NCI-H2107 (cell line): ENCODE data around the gene POMC.
"Not testable (repeated sequence)": the region's sequence is repeated elsewhere in the genome, so short reads cannot be mapped to it uniquely, and the experiment has no call there.

Source experiments
- DNase-seq: peaks from one replicate; lab custom pipeline; 2025; lab: John Stamatoyannopoulos, UW

Gene POMC

GRCh38 chr2:25168256-25169072, at the start of gene POMC:
Gene POMC (minus strand): TSS chr2:25168580. CDS start chr2:25164772, 3,808 bp downstream.
- DNase-seq: peak; percentile 26

GRCh38 chr2:25218100-25218499, 49.7 kb upstream of the POMC start:
- no peak for DNase-seq

- DNase-seq: no peak
Measured at GRCh38 chr2:25215948-25216679, 47.7 kb upstream of the POMC start.

- no peak for DNase-seq
Measured at GRCh38 chr2:25215232-25215631, 46.9 kb upstream of the POMC start.

- DNase-seq: no peak
Measured at GRCh38 chr2:25213229-25213628, 44.8 kb upstream of the POMC start.

- DNase-seq: not testable (repeated sequence)
Measured at GRCh38 chr2:25210923-25211322, 42.5 kb upstream of the POMC start.

GRCh38 chr2:25207078-25207545, 38.7 kb upstream of the POMC start:
- DNase-seq: no peak

GRCh38 chr2:25204190-25204838, 35.9 kb upstream of the POMC start:
- DNase-seq: no peak

GRCh38 chr2:25202275-25202674, 33.9 kb upstream of the POMC start:
- no peak for DNase-seq

- DNase-seq: no peak
Measured at GRCh38 chr2:25201794-25202193, 33.4 kb upstream of the POMC start.

- no peak for DNase-seq
Measured at GRCh38 chr2:25201265-25201664, 32.9 kb upstream of the POMC start.

- no peak for DNase-seq
Measured at GRCh38 chr2:25198576-25198975, 30.2 kb upstream of the POMC start.

GRCh38 chr2:25198209-25198525, 29.8 kb upstream of the POMC start:
- no peak for DNase-seq

GRCh38 chr2:25197336-25198208, 29.2 kb upstream of the POMC start:
- no peak for DNase-seq

GRCh38 chr2:25194576-25195122, 26.3 kb upstream of the POMC start:
- no peak for DNase-seq

- DNase-seq: no peak
Measured at GRCh38 chr2:25190536-25190935, 22.2 kb upstream of the POMC start.

- no peak for DNase-seq
Measured at GRCh38 chr2:25188405-25188804, 20.0 kb upstream of the POMC start.

GRCh38 chr2:25187729-25188350, 19.5 kb upstream of the POMC start:
- DNase-seq: no peak

- no peak for DNase-seq
Measured at GRCh38 chr2:25184254-25184653, 15.9 kb upstream of the POMC start.

- no peak for DNase-seq
Measured at GRCh38 chr2:25178976-25179375, 10.6 kb upstream of the POMC start.

- DNase-seq: no peak
Measured at GRCh38 chr2:25177211-25177611, 8.8 kb upstream of the POMC start.
